HEK293T (cell line): ENCODE data around the gene SMIM5.
A peak's percentile ranks its signal among the peaks of the same experiment; 100 is the strongest.

ENCODE experiments used
- CTCF ChIA-PET: fragments of 350-600 bp; formaldehyde crosslinking; extraction: SDS; loops from one replicate; lab custom pipeline; 2021; ENCODE audit warnings: antibody characterized with exemption, inconsistent platforms; lab: Yijun Ruan, JAX
- POLR2A ChIA-PET: fragments of 350-600 bp; formaldehyde crosslinking; extraction: SDS; loops from one replicate; lab custom pipeline; 2020; ENCODE audit warnings: antibody characterized with exemption, inconsistent platforms; lab: Yijun Ruan, JAX
- DNase-seq: peaks from one replicate; pipeline ENCODE4 v3.0.0; 2012; ENCODE audit warnings: mixed read lengths; ENCODE audit errors: extremely low spot score
- ARNT ChIP-seq: fragments of 450-650 bp; IDR thresholded peaks from 2 replicates; pipeline ENCODE4 v1.6.1; 2017; ENCODE audit warnings: mild to moderate bottlenecking
- BHLHE40 ChIP-seq: fragments of 450-650 bp; IDR thresholded peaks from 2 replicates; pipeline ENCODE4 v1.6.1; 2016; ENCODE audit warnings: mild to moderate bottlenecking, moderate library complexity, borderline replicate concordance
- CTBP1 ChIP-seq: fragments of 450-650 bp; IDR thresholded peaks from 2 replicates; pipeline ENCODE4 v1.6.1; 2016; ENCODE audit warnings: borderline replicate concordance
- ELF4 ChIP-seq: fragments of 450-650 bp; IDR thresholded peaks from 2 replicates; pipeline ENCODE4 v1.6.1; 2017; ENCODE audit warnings: antibody characterized with exemption
- FOXA1 ChIP-seq: fragments of 450-650 bp; IDR thresholded peaks from 2 replicates; pipeline ENCODE4 v1.6.1; 2016; ENCODE audit warnings: mild to moderate bottlenecking
- FOXK2 ChIP-seq: fragments of 450-650 bp; IDR thresholded peaks from 2 replicates; pipeline ENCODE4 v1.6.1; 2016; ENCODE audit warnings: mild to moderate bottlenecking
- FOXM1 ChIP-seq: fragments of 450-650 bp; IDR thresholded peaks from 2 replicates; pipeline ENCODE4 v1.6.1; 2017; ENCODE audit warnings: mild to moderate bottlenecking, borderline replicate concordance
- HDGF ChIP-seq: fragments of 450-650 bp; IDR thresholded peaks from 2 replicates; pipeline ENCODE4 v1.6.1; 2017; ENCODE audit warnings: antibody characterized with exemption, borderline replicate concordance
- L3MBTL2 ChIP-seq: fragments of 450-650 bp; conservative IDR thresholded peaks from 2 replicates; pipeline ENCODE4 v1.6.1; 2016; ENCODE audit warnings: mild to moderate bottlenecking
- LEF1 ChIP-seq: fragments of 450-650 bp; IDR thresholded peaks from 2 replicates; pipeline ENCODE4 v1.6.1; 2017; ENCODE audit warnings: mild to moderate bottlenecking, borderline replicate concordance
- NFRKB ChIP-seq: fragments of 450-650 bp; IDR thresholded peaks from 2 replicates; pipeline ENCODE4 v1.6.1; 2016; ENCODE audit warnings: mild to moderate bottlenecking, moderate library complexity
- SP1 ChIP-seq: fragments of 450-650 bp; IDR thresholded peaks from 2 replicates; pipeline ENCODE4 v1.6.1; 2017
- SUZ12 ChIP-seq: fragments of 450-650 bp; IDR thresholded peaks from 2 replicates; pipeline ENCODE4 v1.6.1; 2016; ENCODE audit warnings: mild to moderate bottlenecking
- TARDBP ChIP-seq: fragments of 450-650 bp; IDR thresholded peaks from 2 replicates; pipeline ENCODE4 v1.6.1; 2016
- ZNF384 ChIP-seq: fragments of 450-650 bp; IDR thresholded peaks from 2 replicates; pipeline ENCODE4 v1.6.1; 2016
- TF ChIP-seq, protein P1 (sequence below): fragments of 450-650 bp; IDR thresholded peaks from 2 replicates; pipeline ENCODE4 v1.6.1; 2016

Gene SMIM5

DNA sequence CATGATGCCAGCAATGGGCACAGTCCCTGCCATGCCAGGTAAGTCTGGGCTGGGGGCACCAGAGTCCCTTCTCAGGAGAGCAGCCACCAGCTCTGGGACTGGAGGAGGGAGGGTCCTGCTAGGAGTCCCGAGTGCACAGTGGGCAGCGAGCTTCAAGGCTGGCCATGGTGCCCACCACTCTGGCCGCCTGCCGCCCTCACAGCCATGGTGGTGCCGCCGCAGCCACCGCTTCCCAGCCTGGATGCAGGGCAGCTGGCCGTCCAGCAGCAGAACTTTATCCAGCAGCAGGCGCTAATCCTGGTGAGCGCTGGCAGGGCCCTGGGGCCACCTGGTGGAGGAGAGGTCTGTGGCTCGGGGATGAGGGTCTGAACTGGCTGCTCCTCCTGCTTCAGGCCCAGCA, 17.9 kb upstream of the SMIM5 start:
- no peak for DNase-seq
- ChIA-PET POLR2A (no interaction called here), CTCF (interaction anchor here (1.6 to 2.4 kb wide), 2 partner anchors 10 to 14 kb away, joined by 5 to 12 read pairs; no protein-coding TSS in a partner anchor)
- TF ChIP-seq NFRKB, result no peak
- no peak for TF ChIP-seq L3MBTL2
- TF ChIP-seq, protein P1, sequence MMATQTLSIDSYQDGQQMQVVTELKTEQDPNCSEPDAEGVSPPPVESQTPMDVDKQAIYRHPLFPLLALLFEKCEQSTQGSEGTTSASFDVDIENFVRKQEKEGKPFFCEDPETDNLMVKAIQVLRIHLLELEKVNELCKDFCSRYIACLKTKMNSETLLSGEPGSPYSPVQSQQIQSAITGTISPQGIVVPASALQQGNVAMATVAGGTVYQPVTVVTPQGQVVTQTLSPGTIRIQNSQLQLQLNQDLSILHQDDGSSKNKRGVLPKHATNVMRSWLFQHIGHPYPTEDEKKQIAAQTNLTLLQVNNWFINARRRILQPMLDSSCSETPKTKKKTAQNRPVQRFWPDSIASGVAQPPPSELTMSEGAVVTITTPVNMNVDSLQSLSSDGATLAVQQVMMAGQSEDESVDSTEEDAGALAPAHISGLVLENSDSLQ, result no peak
- no peak for TF ChIP-seq ARNT
- no peak for TF ChIP-seq LEF1
- TF ChIP-seq SUZ12, result no peak
- no peak for TF ChIP-seq FOXK2
- TF ChIP-seq TARDBP, result no peak
- no peak for TF ChIP-seq FOXA1

DNA sequence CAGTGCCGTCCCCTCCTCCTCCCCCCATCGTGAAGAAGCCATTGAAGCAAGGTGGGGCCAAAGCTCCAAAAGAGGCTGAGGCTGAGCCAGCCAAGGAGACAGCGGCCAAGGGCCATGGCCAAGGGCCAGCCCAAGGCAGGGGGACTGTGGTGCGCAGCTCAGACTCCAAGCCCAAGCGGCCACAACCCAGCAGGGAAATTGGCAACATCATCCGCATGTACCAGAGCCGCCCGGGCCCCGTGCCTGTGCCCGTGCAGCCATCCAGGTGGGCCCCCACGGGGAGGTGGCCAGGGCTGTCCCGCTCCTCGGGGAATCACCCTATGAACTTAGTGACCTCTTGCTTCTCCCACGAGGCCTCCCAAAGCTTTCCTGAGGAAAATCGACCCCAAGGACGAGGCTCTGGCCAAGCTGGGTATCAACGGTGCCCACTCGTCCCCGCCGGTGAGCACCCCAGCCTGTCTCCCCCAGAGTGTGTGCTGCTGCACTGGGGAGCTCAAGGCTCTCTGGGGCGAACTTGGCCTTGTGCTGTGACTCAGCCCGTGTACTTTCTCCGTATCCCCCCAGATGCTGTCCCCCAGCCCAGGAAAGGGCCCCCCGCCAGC, 16.6 kb upstream of the SMIM5 start:
- no peak for DNase-seq
- POLR2A ChIA-PET, result interaction anchor here (0.7 kb wide), 1 partner anchor 452 kb away, joined by 3 read pairs; no protein-coding TSS in a partner anchor
- CTCF ChIA-PET, result interaction anchor here (2.3 to 2.6 kb wide), 3 partner anchors 9 to 17 kb away, joined by 12 to 15 read pairs (median 13); partner anchors contain the start of gene SMIM5
- no peak for TF ChIP-seq NFRKB

GRCh38 chr17:75617218-75617617, 16.0 kb upstream of the SMIM5 start:
- TF ChIP-seq SUZ12 (no peak), FOXM1 (no peak), LEF1 (no peak), NFRKB (no peak), ARNT (no peak), BHLHE40 (no peak), CTBP1 (no peak), FOXK2 (no peak), FOXA1 (no peak)
- TF ChIP-seq, protein P1, result no peak
- no peak for DNase-seq
- ChIA-PET POLR2A (interaction anchor here (0.7 kb wide), 1 partner anchor 452 kb away, joined by 3 read pairs; no protein-coding TSS in a partner anchor), CTCF (interaction anchor here (2.3 to 2.6 kb wide), 3 partner anchors 8 to 16 kb away, joined by 12 to 15 read pairs (median 13); partner anchors contain the start of gene SMIM5)

- DNase-seq, result no peak
- no peak for TF ChIP-seq LEF1
- TF ChIP-seq ZNF384, result no peak
- TF ChIP-seq TARDBP, result no peak
- TF ChIP-seq L3MBTL2, result no peak
- TF ChIP-seq CTBP1, result no peak
- no peak for TF ChIP-seq ELF4
- no peak for TF ChIP-seq FOXM1
- no peak for TF ChIP-seq ARNT
- TF ChIP-seq SUZ12, result no peak
- TF ChIP-seq, protein P1, result no peak
- no peak for TF ChIP-seq NFRKB
- TF ChIP-seq SP1, result no peak
- TF ChIP-seq FOXK2, result no peak
- TF ChIP-seq BHLHE40, result no peak
- TF ChIP-seq HDGF, result no peak
- ChIA-PET CTCF (interaction anchor here (2.3 to 2.6 kb wide), 3 partner anchors 8 to 16 kb away, joined by 12 to 15 read pairs (median 13); partner anchors contain the start of gene SMIM5), POLR2A (interaction anchor here (0.7 kb wide), 1 partner anchor 453 kb away, joined by 3 read pairs; no protein-coding TSS in a partner anchor)
These were observed 15.6 kb upstream of the SMIM5 start for GRCh38 chr17:75617675-75618074.

DNA sequence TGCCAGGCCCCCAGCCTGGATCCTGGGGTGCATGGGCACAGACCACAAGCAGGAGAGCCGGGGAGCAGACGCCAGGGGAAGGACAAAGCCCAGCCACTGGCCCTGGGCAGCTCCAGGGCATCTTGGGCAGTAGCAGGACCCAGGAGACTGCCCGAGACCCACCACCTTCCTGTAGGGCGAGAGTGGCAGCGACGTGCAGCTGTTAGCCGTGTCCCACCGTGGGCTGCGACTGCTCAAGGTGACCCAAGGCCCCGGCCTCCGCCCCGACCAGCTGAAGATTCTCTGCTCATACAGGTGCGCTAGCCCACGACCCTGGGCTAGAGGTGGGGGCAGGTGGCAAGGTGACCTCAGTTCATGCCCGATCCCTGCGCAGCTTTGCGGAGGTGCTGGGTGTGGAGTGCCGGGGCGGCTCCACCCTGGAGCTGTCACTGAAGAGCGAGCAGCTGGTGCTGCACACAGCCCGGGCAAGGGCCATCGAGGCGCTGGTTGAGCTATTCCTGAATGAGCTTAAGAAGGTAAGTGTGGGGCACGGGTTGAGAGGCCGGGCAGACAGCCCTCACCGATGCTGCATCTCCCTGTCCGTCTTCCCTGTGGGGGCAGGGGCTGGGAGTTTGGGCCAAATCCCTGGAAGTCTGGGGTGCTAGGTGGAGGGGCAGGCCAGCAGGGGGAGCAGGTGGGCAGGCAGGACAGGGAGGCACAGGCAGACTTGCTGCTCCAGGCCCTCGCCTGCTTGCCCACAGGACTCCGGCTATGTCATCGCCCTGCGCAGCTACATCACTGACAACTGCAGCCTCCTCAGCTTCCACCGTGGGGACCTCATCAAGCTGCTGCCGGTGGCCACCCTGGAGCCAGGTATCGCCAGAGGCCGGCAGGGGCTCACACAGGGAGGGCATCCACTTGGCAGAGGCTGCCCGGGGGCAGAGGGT, 13.5 kb upstream of the SMIM5 start:
- no peak for TF ChIP-seq SUZ12
- no peak for TF ChIP-seq ZNF384
- TF ChIP-seq FOXK2, result no peak
- no peak for TF ChIP-seq ARNT
- no peak for TF ChIP-seq TARDBP
- no peak for TF ChIP-seq CTBP1
- TF ChIP-seq ELF4, result no peak
- TF ChIP-seq BHLHE40, result no peak
- TF ChIP-seq FOXM1, result no peak
- no peak for TF ChIP-seq LEF1
- TF ChIP-seq, protein P1, result no peak
- no peak for TF ChIP-seq SP1
- no peak for TF ChIP-seq FOXA1
- TF ChIP-seq NFRKB, result no peak
- TF ChIP-seq HDGF, result no peak
- TF ChIP-seq L3MBTL2, result no peak
- CTCF ChIA-PET, result interaction anchor here (0.6 to 6.2 kb wide), 6 partner anchors 14 to 1982 kb away, joined by 3 to 58 read pairs (median 4); partner anchors contain the start of gene SMIM5
- POLR2A ChIA-PET, result interaction anchor here (1.3 kb wide), 1 partner anchor 14 kb away, joined by 3 read pairs; the partner anchor contains the start of gene SMIM5
- DNase-seq, result peak; percentile 61
